HEK293 (cell line): ENCODE data around the gene LIMCH1.

Source experiments
- CTCF ChIA-PET: fragments of 350-600 bp; formaldehyde crosslinking; extraction: SDS; loops from one replicate; lab custom pipeline; 2021; ENCODE audit warnings: antibody characterized with exemption; lab: Yijun Ruan, JAX
- POLR2A ChIA-PET: fragments of 300-600 bp; formaldehyde crosslinking; extraction: SDS; loops from one replicate; lab custom pipeline; 2020; ENCODE audit warnings: antibody characterized with exemption, inconsistent platforms; lab: Yijun Ruan, JAX
- H3K27ac ChIP-seq: fragments of 200-500 bp; sonication (Bioruptor generic); 2 replicates; pipeline ENCODE4 v1.5.1; 2014; ENCODE audit warnings: low read depth, low read length, control low read depth, inconsistent platforms; ENCODE audit errors: extremely low read depth
- H3K36me3 ChIP-seq, 2 experiments: fragments of 200-500 bp in 1 of 2; sonication (Bioruptor generic) in 1 of 2; 1 replicate in 1 of 2; 2 replicates in 1 of 2; pipeline ENCODE4 v1.5.1; 2014 to 2017; ENCODE audit warnings: inconsistent platforms in 2 of 2, low read length in 2 of 2; ENCODE audit not compliant: control insufficient read depth in 2 of 2, insufficient read depth in 1 of 2
- H3K4me1 ChIP-seq: fragments of 200-500 bp; sonication (Bioruptor generic); 2 replicates; pipeline ENCODE4 v1.5.1; 2014; ENCODE audit warnings: mild to moderate bottlenecking, low read length, inconsistent platforms; ENCODE audit not compliant: control insufficient read depth, insufficient read depth
- H3K4me3 ChIP-seq: 2 replicates; pipeline ENCODE4 v1.5.1; 2011; ENCODE audit warnings: low read depth, mild to moderate bottlenecking, control low read depth, low read length, moderate library complexity
- H3K9me3 ChIP-seq: fragments of 200-500 bp; sonication (Bioruptor generic); 2 replicates; pipeline ENCODE4 v1.5.1; 2014; ENCODE audit warnings: low read depth, low read length, inconsistent platforms; ENCODE audit not compliant: control insufficient read depth, insufficient read depth
- BCL11B ChIP-seq: fragments of 450-650 bp; formaldehyde crosslinking; IDR thresholded peaks from 2 replicates; pipeline ENCODE4 v1.5.1; 2016; ENCODE audit warnings: low read depth, missing biosample characterization, missing genetic modification characterization
- FEZF1 ChIP-seq: fragments of 450-650 bp; formaldehyde crosslinking; IDR thresholded peaks from 2 replicates; pipeline ENCODE4 v1.5.1; 2016; ENCODE audit warnings: missing biosample characterization, missing genetic modification characterization
- HOXA7 ChIP-seq: sonication (generic); formaldehyde crosslinking; IDR thresholded peaks from 2 replicates; pipeline ENCODE4 v1.8.1; 2022; ENCODE audit warnings: missing genetic modification reagents, borderline replicate concordance
- IKZF3 ChIP-seq: fragments of 450-650 bp; IDR thresholded peaks from 2 replicates; pipeline ENCODE4 v1.5.0; 2018; ENCODE audit warnings: missing biosample characterization, mild to moderate bottlenecking, missing genetic modification characterization, moderate library complexity
- OSR2 ChIP-seq: fragments of 450-650 bp; formaldehyde crosslinking; IDR thresholded peaks from 2 replicates; pipeline ENCODE4 v1.5.1; 2016; ENCODE audit warnings: missing biosample characterization, missing genetic modification characterization
- PRDM2 ChIP-seq: fragments of 450-650 bp; formaldehyde crosslinking; IDR thresholded peaks from 2 replicates; pipeline ENCODE4 v1.5.1; 2016; ENCODE audit warnings: missing biosample characterization, missing genetic modification characterization, borderline replicate concordance
- PRDM6 ChIP-seq: fragments of 450-650 bp; formaldehyde crosslinking; IDR thresholded peaks from 2 replicates; pipeline ENCODE4 v1.5.1; 2017; ENCODE audit warnings: missing biosample characterization, missing genetic modification characterization
- SCRT1 ChIP-seq: fragments of 450-650 bp; formaldehyde crosslinking; IDR thresholded peaks from 2 replicates; pipeline ENCODE4 v1.5.1; 2016; ENCODE audit warnings: missing biosample characterization, missing genetic modification characterization, borderline replicate concordance
- SCRT2 ChIP-seq: fragments of 450-650 bp; formaldehyde crosslinking; IDR thresholded peaks from 2 replicates; pipeline ENCODE4 v1.5.1; 2016; ENCODE audit warnings: missing biosample characterization, missing genetic modification characterization
- TCF7L2 ChIP-seq: IDR thresholded peaks from 2 replicates; pipeline ENCODE4 v1.6.1; 2011; ENCODE audit warnings: low read depth, mild to moderate bottlenecking, inconsistent platforms, low read length, moderate library complexity, borderline replicate concordance
- ZNF214 ChIP-seq: fragments of 450-650 bp; formaldehyde crosslinking; IDR thresholded peaks from 2 replicates; pipeline ENCODE4 v1.5.1; 2017; ENCODE audit warnings: missing biosample characterization, mild to moderate bottlenecking, missing genetic modification characterization, borderline replicate concordance
- ZNF24 ChIP-seq: fragments of 450-650 bp; formaldehyde crosslinking; IDR thresholded peaks from 2 replicates; pipeline ENCODE4 v1.5.1; 2016; ENCODE audit warnings: missing biosample characterization, missing genetic modification characterization
- ZNF341 ChIP-seq: fragments of 450-650 bp; formaldehyde crosslinking; IDR thresholded peaks from 2 replicates; pipeline ENCODE4; 2016; ENCODE audit warnings: low read depth, missing biosample characterization, missing genetic modification characterization
- ZNF394 ChIP-seq: fragments of 450-650 bp; formaldehyde crosslinking; IDR thresholded peaks from 2 replicates; pipeline ENCODE4 v1.5.1; 2016; ENCODE audit warnings: missing biosample characterization, missing genetic modification characterization, mild to moderate bottlenecking, moderate library complexity, borderline replicate concordance
- ZNF510 ChIP-seq: fragments of 450-650 bp; formaldehyde crosslinking; IDR thresholded peaks from 2 replicates; pipeline ENCODE4 v1.5.1; 2018; ENCODE audit warnings: mild to moderate bottlenecking, missing genetic modification characterization, missing biosample characterization; ENCODE audit not compliant: insufficient replicate concordance
- ZNF600 ChIP-seq: fragments of 450-650 bp; formaldehyde crosslinking; IDR thresholded peaks from 2 replicates; pipeline ENCODE4 v1.5.1; 2016; ENCODE audit warnings: missing biosample characterization, missing genetic modification characterization
- ZNF654 ChIP-seq: fragments of 450-650 bp; formaldehyde crosslinking; IDR thresholded peaks from 2 replicates; pipeline ENCODE4 v1.5.1; 2016; ENCODE audit warnings: low read depth, missing biosample characterization, missing genetic modification characterization
- ZNF658 ChIP-seq: fragments of 450-650 bp; formaldehyde crosslinking; IDR thresholded peaks from 2 replicates; pipeline ENCODE4; 2016; ENCODE audit warnings: missing biosample characterization, missing genetic modification characterization
- ZNF660 ChIP-seq: fragments of 450-650 bp; IDR thresholded peaks from 2 replicates; pipeline ENCODE4 v1.5.1; 2018; ENCODE audit warnings: missing biosample characterization, mild to moderate bottlenecking, missing genetic modification characterization
- ZNF664 ChIP-seq: fragments of 450-650 bp; formaldehyde crosslinking; IDR thresholded peaks from 2 replicates; pipeline ENCODE4 v1.5.1; 2016; ENCODE audit warnings: missing biosample characterization, missing genetic modification characterization
- ZNF670 ChIP-seq: fragments of 450-650 bp; formaldehyde crosslinking; IDR thresholded peaks from 2 replicates; pipeline ENCODE4 v1.5.1; 2016; ENCODE audit warnings: missing biosample characterization, missing genetic modification characterization, low read depth
- ZSCAN30 ChIP-seq: fragments of 450-650 bp; IDR thresholded peaks from 2 replicates; pipeline ENCODE4 v1.5.1; 2018; ENCODE audit warnings: missing biosample characterization, mild to moderate bottlenecking, missing genetic modification characterization, moderate library complexity
- TF ChIP-seq, protein P1 (sequence below): fragments of 450-650 bp; formaldehyde crosslinking; IDR thresholded peaks from 2 replicates; pipeline ENCODE4 v1.5.1; 2016; ENCODE audit warnings: missing biosample characterization, missing genetic modification characterization

LIMCH1 gene

GRCh38 chr4:41535911-41536371 is 2.0 kb upstream of the LIMCH1 start:
- Histone ChIP-seq H3K36me3 (no peaks in the 10 kb centered on the region), H3K27ac (no peak overlapping the region), H3K4me3 (no peak overlapping the region), H3K4me1 (peaks cover 10% of the 10 kb centered on the region; the same call in 1 of the 2 replicates), H3K9me3 (no peaks in the 10 kb centered on the region)
- POLR2A ChIA-PET, result no interaction called here
- TF ChIP-seq PRDM6, result peak; percentile 97
- peak; percentile 78 for TF ChIP-seq TCF7L2
- TF ChIP-seq, protein P1, sequence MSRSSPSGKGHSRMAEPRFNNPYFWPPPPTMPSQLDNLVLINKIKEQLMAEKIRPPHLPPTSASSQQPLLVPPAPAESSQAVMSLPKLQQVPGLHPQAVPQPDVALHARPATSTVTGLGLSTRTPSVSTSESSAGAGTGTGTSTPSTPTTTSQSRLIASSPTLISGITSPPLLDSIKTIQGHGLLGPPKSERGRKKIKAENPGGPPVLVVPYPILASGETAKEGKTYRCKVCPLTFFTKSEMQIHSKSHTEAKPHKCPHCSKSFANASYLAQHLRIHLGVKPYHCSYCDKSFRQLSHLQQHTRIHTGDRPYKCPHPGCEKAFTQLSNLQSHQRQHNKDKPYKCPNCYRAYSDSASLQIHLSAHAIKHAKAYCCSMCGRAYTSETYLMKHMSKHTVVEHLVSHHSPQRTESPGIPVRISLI (tag by site-specific recombination), result peak; percentile 83; the same call in 1 of the 2 replicates
- peak; percentile 52; the same call in 1 of the 2 replicates for TF ChIP-seq ZSCAN30 (tag by site-specific recombination)
- TF ChIP-seq ZNF660, result no peak
- TF ChIP-seq IKZF3 (tag by site-specific recombination), result peak; percentile 61; the same call in 1 of the 2 replicates
- no peak for TF ChIP-seq ZNF394 (tag by site-specific recombination)
- TF ChIP-seq PRDM2 (tag by site-specific recombination), result no peak
- peak; percentile 55; the same call in 1 of the 2 replicates for TF ChIP-seq OSR2 (tag by site-specific recombination)
- peak; percentile 65 for TF ChIP-seq FEZF1 (tag by site-specific recombination)
- CTCF ChIA-PET, result interaction anchor here (0.6 kb wide), 1 partner anchor 255 kb away, joined by 3 read pairs; no protein-coding TSS in a partner anchor

DNA sequence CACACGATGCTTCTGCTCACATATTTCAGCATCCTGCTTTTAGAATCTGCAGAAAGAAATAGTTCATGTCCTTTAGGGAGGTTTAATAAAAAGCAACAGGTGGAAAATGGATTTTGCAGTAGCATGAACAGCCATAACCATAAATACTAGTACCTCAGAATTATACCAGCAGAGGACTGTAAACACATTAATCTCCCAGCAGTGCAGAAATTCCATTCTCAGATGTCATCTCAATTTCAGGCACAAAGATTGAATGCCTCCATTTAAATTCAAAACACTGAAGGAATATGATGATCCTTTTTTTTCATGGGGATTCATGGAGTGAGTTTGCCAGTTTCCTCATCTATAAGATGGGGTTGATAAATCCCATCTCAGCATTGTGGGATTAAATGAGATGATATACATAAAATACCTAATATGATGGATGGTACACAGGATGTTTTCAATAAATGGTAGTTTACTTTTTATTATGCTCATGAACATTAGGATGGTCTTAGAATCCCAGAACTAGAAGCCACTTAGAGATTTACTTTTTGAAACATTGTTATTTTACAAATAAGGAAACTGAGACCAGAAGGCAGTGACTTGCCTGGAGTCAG is 566 bp upstream of the LIMCH1 start:
- Histone ChIP-seq H3K4me1 (peaks cover 10% of the 10 kb centered on the region; the same call in 1 of the 2 replicates), H3K4me3 (no peak overlapping the region), H3K36me3 (no peaks in the 10 kb centered on the region), H3K27ac (no peak overlapping the region), H3K9me3 (no peaks in the 10 kb centered on the region)
- ChIA-PET POLR2A (no interaction called here), CTCF (interaction anchor here (0.6 kb wide), 1 partner anchor 188 kb away, joined by 5 read pairs; no protein-coding TSS in a partner anchor)
- peak; percentile 54 for TF ChIP-seq OSR2 (tag by site-specific recombination)
- TF ChIP-seq FEZF1 (tag by site-specific recombination), result 0 out of 2 replicates have a peak, but pooled peaks have one; percentile 22
- TF ChIP-seq ZNF214 (tag by site-specific recombination), result no peak
- no peak for TF ChIP-seq ZNF670 (tag by site-specific recombination)
- TF ChIP-seq ZNF510 (tag by site-specific recombination), result no peak
- TF ChIP-seq ZNF341, result no peak
- no peak for TF ChIP-seq ZNF24 (tag by site-specific recombination)
- TF ChIP-seq PRDM6, result peak; percentile 85
- TF ChIP-seq ZNF658 (tag by site-specific recombination), result no peak
- no peak for TF ChIP-seq ZNF654 (tag by site-specific recombination)
- no peak for TF ChIP-seq HOXA7 (CRISPR knock-in tag)
- no peak for TF ChIP-seq BCL11B (tag by site-specific recombination)
- 0 out of 2 replicates have a peak, but pooled peaks have one; percentile 46 for TF ChIP-seq SCRT1
- peak; percentile 84 for TF ChIP-seq SCRT2 (tag by site-specific recombination)
- TF ChIP-seq ZNF600 (tag by site-specific recombination), result no peak
- TF ChIP-seq ZNF664 (tag by site-specific recombination), result peak; percentile 96
